Pancreas (tissue), 10 donors: ENCODE data around the gene DKK3. TPM values are rescaled to one million over a fixed set of nuclear protein-coding genes. Genes with fewer than 3 reads are reported as not detected.

Experiments
- ATAC-seq, 4 donors: fragments of 200-7000 bp; cut with Tn5 transposase; one replicate each; pipeline versions ENCODE4 v1.8.0 to v1.9.1; 2020; ENCODE audit warnings: mild to moderate bottlenecking in 4 of 4, moderate library complexity in 4 of 4
- DNase-seq, 6 donors: peaks; one replicate each; pipeline ENCODE4 v3.0.0-alpha.2; 2020
- FAIRE-seq: peaks from 2 replicates; lab custom pipeline; 2012; peaks lifted over from hg19 to GRCh38; lab: Jason Lieb, UNC
- H3K27ac ChIP-seq, 4 donors: fragments of 200-600 bp; sonication (generic); 1 replicate in 3 of 4; 2 replicates in 1 of 4; pipeline versions ENCODE4 v1.5.0 to v1.8.0; 2020
- H3K27me3 ChIP-seq, 4 donors: fragments of 200-600 bp; one replicate each; pipeline ENCODE4 v1.8.0; 2021
- H3K36me3 ChIP-seq, 3 donors: fragments of 200-600 bp; sonication (generic) in 1 of 3; one replicate each; pipeline versions ENCODE4 v1.5.0 to v1.8.0; 2020 to 2021
- H3K4me1 ChIP-seq, 3 donors: fragments of 200-600 bp; one replicate each; pipeline ENCODE4 v1.8.0; 2021
- H3K4me3 ChIP-seq, 4 donors: fragments of 200-600 bp; sonication (generic) in 2 of 4; one replicate each; pipeline versions ENCODE4 v1.5.0 to v1.8.0; 2020 to 2021
- H3K9me3 ChIP-seq, 4 donors: fragments of 200-600 bp; one replicate each; pipeline ENCODE4 v1.8.0; 2021
- WGBS, 2 donors: extraction: QIAGEN DNeasy Blood & Tissue Kit; methylation state at CpG; one replicate each; pipeline ENCODE4 v1.1.7; 2013; 5-methylcytosine and 5-hydroxymethylcytosine counted together
- intact Hi-C, 3 donors: fragments of 100-400 bp; cut with DNase I; formaldehyde crosslinking; loops; one replicate each; pipeline versions ENCODE4 v1.11.1 to v1.14.2; 2022
- polyA plus RNA-seq, 2 donors: library from polyadenylated mRNA; stranded (reverse); fragments of 200-250 nt; gene quantifications; one replicate each; pipeline ENCODE4 v1.2.3, GENCODE V29; 2013
- total RNA-seq, 6 donors: library from RNA; stranded (reverse); fragmentation: NEBNext Ultra II Directional in 4 of 6; extraction: Animal tissue kit (Norgen Biotek cat#: 25700) in 4 of 6; gene quantifications; one replicate each; pipeline versions ENCODE4 v1.2.1 to v1.2.4, GENCODE V29; 2021 to 2023
- TF ChIP-seq, protein P1 (sequence below), 4 donors: fragments of 200-600 bp; sonication (generic) in 3 of 4; IDR thresholded peaks; one replicate each; pipeline versions ENCODE4 v1.5.0 to v1.8.0; 2021; ENCODE audit warnings: antibody characterized with exemption in 4 of 4
- donor health status: healthy with polysubstance abuse.
- donor health status: DM: no; HTN: no; CAD: no; lungs with moderate emphysema.
- donor health status: DM: no; HTN: no; CAD: no.
- donor health status: control.
- donor health status: control.
- donor health status: Bipolar disorder and iron deficiency.
- donor health status: DM: yes; HTN: yes; CAD: no.
- donor health status: DM: no; HTN: no; CAD: no.
- donor health status: DM: no; HTN: no; CAD: no.
- donor health status: DM: yes; HTN: yes; CAD: no.

DKK3 gene
- total and polyA plus RNA-seq, 8 donors, result 2.7 to 10.5 (median 5.8) TPM

DNA sequence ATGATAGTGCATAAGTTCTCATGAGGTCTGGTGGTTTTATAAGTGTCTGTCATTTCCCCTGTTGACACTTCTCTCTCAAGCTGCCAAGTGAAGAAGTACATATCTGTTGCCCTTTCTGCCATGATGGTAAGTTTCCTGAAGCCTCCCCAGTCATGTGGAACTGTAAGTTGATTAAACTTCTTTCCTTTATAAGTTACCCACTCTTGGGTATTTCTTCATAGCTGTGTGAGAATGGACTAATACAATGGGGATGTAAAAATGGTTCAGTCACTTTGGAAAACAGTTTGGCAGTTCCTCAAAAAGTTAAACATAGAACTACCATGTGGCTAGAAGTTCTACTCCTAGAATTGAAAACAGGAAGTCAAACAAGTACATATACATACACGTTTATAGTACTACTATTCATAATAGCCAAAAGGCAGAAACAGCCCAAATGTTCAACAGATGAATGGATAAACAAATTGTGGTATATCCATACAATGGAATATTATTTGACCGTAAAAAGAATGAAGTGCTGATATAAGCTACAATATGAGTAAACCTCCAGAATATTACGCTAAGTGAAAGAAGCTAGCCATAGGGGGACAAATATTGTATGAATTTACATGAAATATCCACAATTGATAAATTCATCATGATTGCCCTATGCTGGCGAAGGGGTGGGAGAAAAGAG, 16.0 kb upstream of the DKK3 start:
- no peaks in the 10 kb centered on the region for H3K36me3 ChIP-seq
- DNase-seq, result no peak
- H3K9me3 ChIP-seq, result no peaks in the 10 kb centered on the region
- intact Hi-C loops, result no loop called here
- no peak overlapping the region for H3K4me3 ChIP-seq
- no peak for ATAC-seq
- H3K27ac ChIP-seq, result no peak overlapping the region
- peaks cover 0 to 9% (median 0%) of the 10 kb centered on the region in 3 donors for H3K4me1 ChIP-seq
- FAIRE-seq, result no peak
- TF ChIP-seq, protein P1, sequence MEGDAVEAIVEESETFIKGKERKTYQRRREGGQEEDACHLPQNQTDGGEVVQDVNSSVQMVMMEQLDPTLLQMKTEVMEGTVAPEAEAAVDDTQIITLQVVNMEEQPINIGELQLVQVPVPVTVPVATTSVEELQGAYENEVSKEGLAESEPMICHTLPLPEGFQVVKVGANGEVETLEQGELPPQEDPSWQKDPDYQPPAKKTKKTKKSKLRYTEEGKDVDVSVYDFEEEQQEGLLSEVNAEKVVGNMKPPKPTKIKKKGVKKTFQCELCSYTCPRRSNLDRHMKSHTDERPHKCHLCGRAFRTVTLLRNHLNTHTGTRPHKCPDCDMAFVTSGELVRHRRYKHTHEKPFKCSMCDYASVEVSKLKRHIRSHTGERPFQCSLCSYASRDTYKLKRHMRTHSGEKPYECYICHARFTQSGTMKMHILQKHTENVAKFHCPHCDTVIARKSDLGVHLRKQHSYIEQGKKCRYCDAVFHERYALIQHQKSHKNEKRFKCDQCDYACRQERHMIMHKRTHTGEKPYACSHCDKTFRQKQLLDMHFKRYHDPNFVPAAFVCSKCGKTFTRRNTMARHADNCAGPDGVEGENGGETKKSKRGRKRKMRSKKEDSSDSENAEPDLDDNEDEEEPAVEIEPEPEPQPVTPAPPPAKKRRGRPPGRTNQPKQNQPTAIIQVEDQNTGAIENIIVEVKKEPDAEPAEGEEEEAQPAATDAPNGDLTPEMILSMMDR (IDR thresholded peaks at IDR 0.05), result no peak
- no peaks in the 10 kb centered on the region for H3K27me3 ChIP-seq
- 70 to 71% methylated on average over 4 of the region's 4 CpGs for WGBS, 2 donors

DNA sequence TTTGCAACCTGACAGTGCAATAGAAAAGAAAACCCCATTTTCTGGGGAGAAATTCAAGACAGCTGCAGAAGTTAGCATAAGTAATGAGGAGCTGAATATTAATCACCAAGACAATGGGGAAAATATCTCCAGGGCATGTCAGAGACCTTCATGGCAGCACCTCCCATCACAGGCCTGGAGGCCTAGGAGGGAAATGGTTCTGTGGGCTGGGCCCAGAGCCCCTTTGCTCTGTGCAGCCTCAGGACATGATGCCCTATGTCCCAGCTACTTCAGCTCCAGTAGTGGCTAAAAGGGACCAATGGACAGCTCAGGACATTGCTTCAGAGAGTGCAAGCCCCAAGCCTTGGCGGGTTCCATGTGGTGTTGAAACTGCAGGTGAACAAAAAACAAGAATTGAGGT, 14.6 kb upstream of the DKK3 start:
- intact Hi-C loops, result no loop called here
- Histone ChIP-seq H3K27ac (no peak overlapping the region), H3K36me3 (no peaks in the 10 kb centered on the region), H3K4me3 (no peak overlapping the region), H3K27me3 (no peaks in the 10 kb centered on the region), H3K9me3 (no peaks in the 10 kb centered on the region), H3K4me1 (peaks cover 0 to 15% (median 0%) of the 10 kb centered on the region in 3 donors)
- ATAC-seq (no peak), DNase-seq (no peak), FAIRE-seq (no peak)
- WGBS, 2 donors, result 89 to 93% methylated on average over 1 of the region's 1 CpG
- TF ChIP-seq, protein P1 (IDR thresholded peaks at IDR 0.05), result no peak

DNA sequence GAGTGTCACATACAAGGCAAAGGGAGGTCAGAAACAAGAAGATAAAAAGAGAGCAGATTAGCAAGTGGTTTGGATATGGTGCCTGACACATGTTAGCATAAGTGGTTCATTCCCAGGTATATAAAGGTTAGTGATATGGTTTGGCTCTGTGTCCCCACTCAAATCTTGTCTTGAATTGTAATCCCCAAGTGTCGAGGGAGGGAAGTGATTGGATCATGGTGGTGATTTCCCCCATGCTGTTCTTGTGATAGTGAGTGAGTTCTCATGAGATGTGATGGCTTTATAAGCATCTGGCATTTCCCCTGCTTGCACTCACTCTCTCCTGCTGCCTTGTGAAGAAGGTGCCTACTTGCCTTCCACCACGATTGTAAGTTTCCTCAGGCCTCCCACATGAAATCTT, 12.1 kb upstream of the DKK3 start:
- ATAC-seq (no peak), DNase-seq (no peak), FAIRE-seq (no peak)
- 29 to 30% methylated on average over 2 of the region's 2 CpGs for WGBS, 2 donors
- Histone ChIP-seq H3K9me3 (no peaks in the 10 kb centered on the region), H3K4me3 (no peak overlapping the region), H3K4me1 (peaks cover 0 to 15% (median 0%) of the 10 kb centered on the region in 3 donors), H3K27me3 (no peaks in the 10 kb centered on the region), H3K36me3 (no peaks in the 10 kb centered on the region), H3K27ac (no peak overlapping the region)
- TF ChIP-seq, protein P1 (IDR thresholded peaks at IDR 0.05), result no peak
- intact Hi-C loops, result no loop called here

DNA sequence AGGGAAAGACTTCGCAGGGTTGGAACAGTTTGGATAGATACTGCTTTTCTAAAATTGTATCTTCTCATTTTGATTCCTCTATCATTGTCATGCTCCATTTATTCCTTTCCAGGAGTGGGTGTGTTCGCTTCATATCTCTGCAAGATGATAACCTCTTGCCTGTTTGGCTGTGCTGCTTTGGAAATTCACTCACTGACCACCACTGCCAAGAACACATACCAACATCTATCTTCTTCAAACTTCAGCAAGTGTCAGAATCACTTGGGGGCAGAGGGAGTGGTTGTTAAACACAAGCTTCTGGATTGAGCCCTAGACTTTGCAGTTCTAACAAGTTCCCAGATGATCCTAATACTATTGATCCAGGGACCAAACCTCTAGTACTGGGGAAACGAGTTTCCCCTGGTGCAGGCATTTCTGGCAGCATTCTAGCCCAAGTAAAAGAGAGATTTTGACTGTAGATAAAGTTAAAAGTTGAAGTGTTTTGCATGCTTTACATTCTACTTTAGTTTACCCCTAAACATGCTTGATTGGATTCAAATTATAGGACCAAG, 11.5 kb upstream of the DKK3 start:
- H3K27ac ChIP-seq, result no peak overlapping the region

More for the DNA sequence above, 11.5 kb upstream of the DKK3 start:
- peaks cover 0 to 15% (median 0%) of the 10 kb centered on the region in 3 donors for H3K4me1 ChIP-seq
- intact Hi-C loops, result no loop called here
- H3K9me3 ChIP-seq, result no peaks in the 10 kb centered on the region
- no peak overlapping the region for H3K4me3 ChIP-seq
- FAIRE-seq (no peak), DNase-seq (no peak), ATAC-seq (peak in 1 of 4 donors; percentile 59)
- WGBS, 2 donors, result 43 to 44% methylated on average over 3 of the region's 3 CpGs
- TF ChIP-seq, protein P1 (IDR thresholded peaks at IDR 0.05), result no peak
- H3K27me3 ChIP-seq, result no peaks in the 10 kb centered on the region
- no peaks in the 10 kb centered on the region for H3K36me3 ChIP-seq
